Neural cell (in vitro differentiated cells): ENCODE measurements around the gene OLFM1. TPM values are rescaled to one million over a fixed set of nuclear protein-coding genes. Genes with fewer than 3 reads are reported as not detected.

Source experiments
- H2AFZ ChIP-seq: fragments of 200-600, 300-800 bp; sonication (generic), shearing (Covaris generic); 2 replicates; pipeline ENCODE4 v1.6.0; 2014; ENCODE audit warnings: low read depth, mild to moderate bottlenecking, antibody characterized with exemption, low read length, moderate library complexity
- H3F3A ChIP-seq: fragments of 200-600 bp; shearing (Covaris generic); 2 replicates; pipeline ENCODE4 v1.6.1; 2016; ENCODE audit warnings: mild to moderate bottlenecking, moderate library complexity, mixed read lengths, antibody characterized with exemption, low read length; ENCODE audit not compliant: insufficient read depth, poor library complexity, severe bottlenecking
- H3K27ac ChIP-seq: fragments of 200-600, 300-800 bp; sonication (generic), shearing (Covaris generic); 2 replicates; pipeline ENCODE4 v1.5.1; 2014; ENCODE audit warnings: mild to moderate bottlenecking, low read length, moderate library complexity
- H3K27me3 ChIP-seq: fragments of 300-800, 200-600 bp; sonication (generic), shearing (Covaris generic); 2 replicates; pipeline ENCODE4 v1.6.0; 2014; ENCODE audit warnings: mild to moderate bottlenecking, low read depth, low read length, moderate library complexity; ENCODE audit not compliant: insufficient read depth
- H3K36me3 ChIP-seq: fragments of 300-800, 200-600 bp; sonication (generic), shearing (Covaris generic); 2 replicates; pipeline ENCODE4 v1.5.1; 2014; ENCODE audit warnings: mild to moderate bottlenecking, antibody characterized with exemption, low read length, moderate library complexity; ENCODE audit not compliant: insufficient read depth
- H3K4me2 ChIP-seq: fragments of 300-800, 200-600 bp; sonication (generic), shearing (Covaris generic); 2 replicates; pipeline ENCODE4 v1.6.0; 2014; ENCODE audit warnings: mild to moderate bottlenecking, low read length
- H3K4me3 ChIP-seq: fragments of 300-800, 200-600 bp; sonication (generic), shearing (Covaris generic); 2 replicates; pipeline ENCODE4 v1.5.1; 2014; ENCODE audit warnings: mild to moderate bottlenecking, low read length, moderate library complexity
- H3K79me2 ChIP-seq: fragments of 200-600 bp; shearing (Covaris generic); replicated peaks from 2 replicates; pipeline ENCODE4 v1.6.0; 2014; ENCODE audit warnings: mild to moderate bottlenecking, low read length, moderate library complexity; ENCODE audit not compliant: insufficient read depth
- H3K9ac ChIP-seq: fragments of 300-800, 200-600 bp; sonication (generic), shearing (Covaris generic); 2 replicates; pipeline ENCODE4 v1.6.1; 2016; ENCODE audit warnings: mild to moderate bottlenecking, low read length, mixed read lengths
- H3K9me2 ChIP-seq: fragments of 200-600 bp; shearing (Covaris generic); 2 replicates; pipeline ENCODE4 v1.6.1; 2016; ENCODE audit warnings: mild to moderate bottlenecking, low read length, mixed read lengths; ENCODE audit not compliant: insufficient read depth
- H3K9me3 ChIP-seq: fragments of 200-600, 300-800 bp; sonication (generic), shearing (Covaris generic); 2 replicates; pipeline ENCODE4 v1.6.1; 2016; ENCODE audit warnings: mild to moderate bottlenecking, mixed run types, low read length, moderate library complexity, mixed read lengths
- H4K20me1 ChIP-seq: fragments of 200-600 bp; shearing (Covaris generic); 2 replicates; pipeline ENCODE4 v1.6.1; 2016; ENCODE audit warnings: mild to moderate bottlenecking, mixed run types; ENCODE audit not compliant: insufficient read depth
- CTCF ChIP-seq: fragments of 450-650 bp; IDR thresholded peaks from 2 replicates; pipeline ENCODE4 v1.5.1; 2014; ENCODE audit warnings: antibody characterized with exemption, mild to moderate bottlenecking, moderate library complexity; ENCODE audit not compliant: poor library complexity, severe bottlenecking
- EP300 ChIP-seq: fragments of 450-650 bp; conservative IDR thresholded peaks from 2 replicates; pipeline ENCODE4 v1.6.1; 2014; ENCODE audit warnings: antibody characterized with exemption, mild to moderate bottlenecking, moderate library complexity; ENCODE audit not compliant: poor library complexity, severe bottlenecking
- EZH2 ChIP-seq: fragments of 200-600, 300-800 bp; shearing (Covaris generic), sonication (generic); IDR thresholded peaks from 2 replicates; pipeline ENCODE4 v1.6.1; 2014; ENCODE audit warnings: antibody characterized with exemption, low read length, borderline replicate concordance, mild to moderate bottlenecking; ENCODE audit not compliant: insufficient read depth, poor library complexity, severe bottlenecking
- MXI1 ChIP-seq: fragments of 450-650 bp; conservative IDR thresholded peaks from 2 replicates; pipeline ENCODE4 v1.6.1; 2014; ENCODE audit warnings: antibody characterized with exemption, mild to moderate bottlenecking; ENCODE audit not compliant: poor library complexity, severe bottlenecking
- POLR2AphosphoS5 ChIP-seq: IDR thresholded peaks from 2 replicates; pipeline ENCODE4 v1.6.1; 2012
- RAD21 ChIP-seq: fragments of 450-650 bp; conservative IDR thresholded peaks from 2 replicates; pipeline ENCODE4 v1.6.1; 2014; ENCODE audit warnings: antibody characterized with exemption, mild to moderate bottlenecking, moderate library complexity
- REST ChIP-seq: IDR thresholded peaks from 2 replicates; pipeline ENCODE4 v1.6.1; 2012; ENCODE audit warnings: borderline replicate concordance
- SMC3 ChIP-seq: fragments of 450-650 bp; conservative IDR thresholded peaks from 2 replicates; pipeline ENCODE4 v1.6.1; 2014; ENCODE audit warnings: antibody characterized with exemption, mild to moderate bottlenecking, moderate library complexity; ENCODE audit not compliant: poor library complexity
- TAF1 ChIP-seq: IDR thresholded peaks from 2 replicates; pipeline ENCODE4 v1.6.1; 2012; ENCODE audit warnings: low read depth
- polyA plus RNA-seq: library from polyadenylated mRNA; depleted of rRNA; stranded (reverse); fragments of >200 nt; gene quantifications from 2 replicates; pipeline ENCODE4 v1.2.3, GENCODE V29; 2014

Gene OLFM1
- polyA plus RNA-seq, 1 donor from 2014 or later: 102 TPM

GRCh38 chr9:135144581-135145170 lies 57.2 kb downstream of the OLFM1 start:
- Histone ChIP-seq H3K27me3 (no peaks in the 10 kb centered on the region), H3K4me2 (no peak overlapping the region), H3K36me3 (no peaks in the 10 kb centered on the region), H4K20me1 (no peaks in the 10 kb centered on the region), H3K9ac (no peak overlapping the region), H3K4me3 (no peak overlapping the region), H3K79me2 (no peaks in the 10 kb centered on the region), H3K9me2 (no peaks in the 10 kb centered on the region), H3K9me3 (no peaks in the 10 kb centered on the region), H3F3A (no peaks in the 10 kb centered on the region), H3K27ac (no peak overlapping the region), H2AFZ (no peak overlapping the region)
- TF ChIP-seq SMC3 (no peak), EP300 (no peak), REST (no peak), POLR2AphosphoS5 (no peak)

GRCh38 chr9:135145312-135145711 lies 57.8 kb downstream of the OLFM1 start:
- Histone ChIP-seq H3K4me2 (no peak overlapping the region), H3K27me3 (no peaks in the 10 kb centered on the region), H2AFZ (no peak overlapping the region), H3K36me3 (no peaks in the 10 kb centered on the region), H3K9me2 (no peaks in the 10 kb centered on the region), H3K9me3 (no peaks in the 10 kb centered on the region), H3K27ac (no peak overlapping the region), H3F3A (no peaks in the 10 kb centered on the region), H3K4me3 (no peak overlapping the region), H3K9ac (no peak overlapping the region), H4K20me1 (no peaks in the 10 kb centered on the region), H3K79me2 (no peaks in the 10 kb centered on the region)
- no peak for TF ChIP-seq EZH2

DNA sequence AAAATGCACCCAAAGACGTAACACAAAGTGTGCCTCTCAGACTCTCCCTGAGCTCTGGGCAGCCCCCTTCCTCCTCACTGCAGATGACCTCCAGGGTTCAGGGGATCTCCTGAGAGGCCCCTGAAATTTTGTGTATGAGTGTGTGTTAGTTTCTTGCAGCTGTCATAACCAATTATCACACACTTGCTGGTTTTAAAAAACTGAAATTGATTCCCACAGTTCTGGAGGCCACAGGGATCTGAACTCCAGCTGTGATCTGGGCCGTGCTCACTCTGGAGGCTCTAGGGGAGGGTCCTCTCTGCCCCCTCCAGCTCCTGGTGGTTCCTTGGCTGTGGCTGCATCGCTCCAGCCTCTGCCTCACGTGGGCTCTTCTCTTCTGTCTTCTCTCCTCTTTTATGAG lies 58.8 kb downstream of the OLFM1 start:
- H3K36me3 ChIP-seq: no peaks in the 10 kb centered on the region
- H3K79me2 ChIP-seq: no peaks in the 10 kb centered on the region
- no peaks in the 10 kb centered on the region for H4K20me1 ChIP-seq
- no peaks in the 10 kb centered on the region for H3K27me3 ChIP-seq
- no peak overlapping the region for H3K4me2 ChIP-seq
- no peaks in the 10 kb centered on the region for H3K9me3 ChIP-seq
- no peak overlapping the region for H3K27ac ChIP-seq
- H3F3A ChIP-seq: no peaks in the 10 kb centered on the region
- no peak overlapping the region for H3K4me3 ChIP-seq
- H3K9ac ChIP-seq: no peak overlapping the region
- H3K9me2 ChIP-seq: no peaks in the 10 kb centered on the region
- H2AFZ ChIP-seq: no peak overlapping the region
- no peak for TF ChIP-seq CTCF
- TF ChIP-seq TAF1: no peak
- TF ChIP-seq MXI1: no peak
- TF ChIP-seq EZH2: no peak
- no peak for TF ChIP-seq EP300
- no peak for TF ChIP-seq RAD21
- no peak for TF ChIP-seq SMC3
- TF ChIP-seq REST: no peak
- no peak for TF ChIP-seq POLR2AphosphoS5
